PC-9 (cell line): ENCODE data around the gene PDE10A. TPM values are rescaled to one million over a fixed set of nuclear protein-coding genes. Genes with fewer than 3 reads are reported as not detected.

Experiments
- BruUV-seq: library from RNA; stranded (reverse); fragments of 400-500 nt; replicated peaks from 2 replicates; lab custom pipeline; 2021; lab: Mats Ljungman, UMichigan
- CTCF ChIA-PET: fragments of 300-600 bp; sonication (Branson Sonifier 250); formaldehyde crosslinking; loops from one replicate; lab custom pipeline; 2022; ENCODE audit warnings: antibody characterized with exemption; lab: Charles Lee
- POLR2A ChIA-PET: fragments of 300-600 bp; sonication (Branson Sonifier 250); formaldehyde crosslinking; loops from one replicate; lab custom pipeline; 2022; ENCODE audit warnings: antibody characterized with exemption; ENCODE audit not compliant: unreplicated experiment; lab: Charles Lee
- DNase-seq, 2 experiments: peaks; one replicate each; pipeline versions ENCODE4 v3.0.0 to v3.0.0-alpha.2; 2015 to 2022; ENCODE audit warnings: mixed read lengths in 1 of 2
- H2AFZ ChIP-seq: fragments of 200-600 bp; sonication (generic); 2 replicates; pipeline ENCODE4 v1.8.1; 2017; ENCODE audit warnings: antibody characterized with exemption
- H3F3A ChIP-seq: fragments of 200-600 bp; sonication (generic); 2 replicates; pipeline ENCODE4 v1.8.1; 2017; ENCODE audit warnings: antibody characterized with exemption, mild to moderate bottlenecking, low read depth; ENCODE audit not compliant: insufficient read depth
- H3K27ac ChIP-seq: fragments of 200-600 bp; sonication (generic); 2 replicates; pipeline ENCODE4 v1.6.1; 2016; ENCODE audit warnings: mixed run types
- H3K27me3 ChIP-seq: fragments of 200-600 bp; sonication (generic); 2 replicates; pipeline ENCODE4 v1.6.1; 2016; ENCODE audit warnings: low read depth, mixed run types; ENCODE audit not compliant: insufficient read depth
- H3K36me3 ChIP-seq: fragments of 200-600 bp; sonication (generic); 2 replicates; pipeline ENCODE4 v1.6.1; 2016; ENCODE audit warnings: low read depth, mixed run types
- H3K4me1 ChIP-seq: fragments of 200-600 bp; sonication (generic); replicated peaks from 2 replicates; pipeline ENCODE4 v1.6.1; 2016; ENCODE audit warnings: mixed run types; ENCODE audit not compliant: insufficient read depth
- H3K4me2 ChIP-seq: fragments of 200-600 bp; sonication (generic); 2 replicates; pipeline ENCODE4 v1.6.1; 2017; ENCODE audit warnings: mixed run types
- H3K4me3 ChIP-seq: fragments of 200-600 bp; sonication (generic); 2 replicates; pipeline ENCODE4 v1.6.1; 2016; ENCODE audit warnings: mixed run types
- H3K79me2 ChIP-seq: fragments of 200-600 bp; sonication (generic); 2 replicates; pipeline ENCODE4 v1.6.1; 2017; ENCODE audit warnings: low read depth, mixed run types
- H3K9me2 ChIP-seq: fragments of 200-600 bp; sonication (generic); 2 replicates; pipeline ENCODE4 v1.8.1; 2017; ENCODE audit warnings: mild to moderate bottlenecking; ENCODE audit not compliant: insufficient read depth
- H3K9me3 ChIP-seq: fragments of 200-600 bp; sonication (generic); 2 replicates; pipeline ENCODE4 v1.8.1; 2016; ENCODE audit warnings: low read depth; ENCODE audit not compliant: insufficient read depth
- H4K20me1 ChIP-seq: fragments of 200-600 bp; sonication (generic); 2 replicates; pipeline ENCODE4 v1.8.1; 2017; ENCODE audit not compliant: insufficient read depth
- CTCF ChIP-seq: fragments of 200-600 bp; sonication (generic); conservative IDR thresholded peaks from 2 replicates; pipeline ENCODE4 v1.6.1; 2017; ENCODE audit warnings: mixed run types, antibody characterized with exemption, mild to moderate bottlenecking, moderate library complexity
- EZH2 ChIP-seq: fragments of 200-600 bp; sonication (generic); IDR thresholded peaks from 2 replicates; pipeline ENCODE4 v1.8.0; 2017; ENCODE audit warnings: antibody characterized with exemption, low read depth
- intact Hi-C: fragments of 100-400 bp; cut with micrococcal nuclease; formaldehyde crosslinking; loops from one replicate; pipeline ENCODE4 v1.10.0; 2022; ENCODE audit not compliant: unreplicated experiment
- total RNA-seq: library from RNA; stranded (reverse); gene quantifications from 2 replicates; pipeline ENCODE4 v1.2.3, GENCODE V29; 2021

PDE10A gene
- total RNA-seq, 1 experiment from 2014 or later, result not detected

- Histone ChIP-seq H3K79me2 (no peaks in the 10 kb centered on the region), H3K4me1 (peaks cover 5% of the 10 kb centered on the region; the same call in 1 of the 2 replicates), H3F3A (no peaks in the 10 kb centered on the region; the same call in 1 of the 2 replicates), H3K36me3 (no peaks in the 10 kb centered on the region), H3K4me2 (no peak overlapping the region), H3K9me3 (no peaks in the 10 kb centered on the region; the same call in 1 of the 2 replicates), H3K27ac (no peak overlapping the region), H2AFZ (no peak overlapping the region), H4K20me1 (no peaks in the 10 kb centered on the region), H3K4me3 (no peak overlapping the region), H3K9me2 (no peaks in the 10 kb centered on the region), H3K27me3 (peaks cover 20% of the 10 kb centered on the region)
- TF ChIP-seq CTCF (no peak), EZH2 (no peak)
- CTCF ChIA-PET, result no interaction called here
- DNase-seq, result no peak
- intact Hi-C loops, result no loop called here
- no TSS peak for BruUV-seq
- POLR2A ChIA-PET, result no interaction called here
Measured at GRCh38 chr6:165697171-165697570, 34.1 kb upstream of the PDE10A start.

GRCh38 chr6:165695722-165696515 lies 32.9 kb upstream of the PDE10A start:
- Histone ChIP-seq H3K4me1 (peaks cover 5% of the 10 kb centered on the region; the same call in 1 of the 2 replicates), H2AFZ (no peak overlapping the region), H3K4me2 (peak overlapping the region; percentile 8; the same call in 1 of the 2 replicates), H3K27me3 (peaks cover 8% of the 10 kb centered on the region), H3F3A (no peaks in the 10 kb centered on the region; the same call in 1 of the 2 replicates), H3K79me2 (no peaks in the 10 kb centered on the region), H3K27ac (no peak overlapping the region), H3K36me3 (no peaks in the 10 kb centered on the region), H4K20me1 (no peaks in the 10 kb centered on the region), H3K9me3 (no peaks in the 10 kb centered on the region; the same call in 1 of the 2 replicates), H3K4me3 (no peak overlapping the region), H3K9me2 (no peaks in the 10 kb centered on the region)
- no TSS peak for BruUV-seq
- intact Hi-C loops, result no loop called here
- ChIA-PET POLR2A (no interaction called here), CTCF (no interaction called here)
- TF ChIP-seq CTCF (no peak), EZH2 (no peak)
- DNase-seq, result no peak

- Histone ChIP-seq H3K9me3 (no peaks in the 10 kb centered on the region; the same call in 1 of the 2 replicates), H3K27me3 (no peaks in the 10 kb centered on the region; the same call in 1 of the 2 replicates), H4K20me1 (no peaks in the 10 kb centered on the region), H3K9me2 (no peaks in the 10 kb centered on the region), H3K27ac (no peak overlapping the region), H2AFZ (no peak overlapping the region), H3K36me3 (no peaks in the 10 kb centered on the region), H3K4me1 (peaks cover 5% of the 10 kb centered on the region; the same call in 1 of the 2 replicates), H3K4me3 (no peak overlapping the region), H3K79me2 (no peaks in the 10 kb centered on the region), H3F3A (no peaks in the 10 kb centered on the region; the same call in 1 of the 2 replicates), H3K4me2 (0 out of 2 replicates have a peak overlapping the region, but pooled peaks have one; percentile 19)
- CTCF ChIA-PET, result no interaction called here
- BruUV-seq, result no TSS peak
- no peak for DNase-seq
- TF ChIP-seq EZH2, result no peak
- no peak for TF ChIP-seq CTCF
- POLR2A ChIA-PET, result no interaction called here
- intact Hi-C loops, result no loop called here
Measured at GRCh38 chr6:165694296-165694695, 31.3 kb upstream of the PDE10A start.
